ENCODE measurements around the gene PDCD11.
A peak's percentile ranks its signal among the peaks of the same experiment; 100 is the strongest.
"Not testable (repeated sequence)": the region's sequence is repeated elsewhere in the genome, so short reads cannot be mapped to it uniquely, and the experiment has no call there.

PDCD11 gene

GRCh38 chr10:103396067-103396788 lies at the start of gene PDCD11, which contains the start of gene ATP5MK:
TSS of gene PDCD11 (plus strand) at chr10:103396626. CDS start at chr10:103398427, 1,801 bp downstream.
TSS of gene ATP5MK (minus strand) at chr10:103396475. CDS start at chr10:103392457, 4,018 bp downstream.
- DNase-seq (ENCODE audit: low spot score), result peak; percentile 96

- DNase-seq (ENCODE audit: low spot score), result no peak
These were observed 46.3 kb upstream of the PDCD11 start for GRCh38 chr10:103350175-103350516.

- peak; percentile 72 for DNase-seq (ENCODE audit: low spot score)
These were observed 45.7 kb upstream of the PDCD11 start, which contains the start of gene PCGF6 for GRCh38 chr10:103350517-103351260. TSS of gene PCGF6 (minus strand) at chr10:103351140. CDS start at chr10:103351066, 74 bp downstream.

- no peak for DNase-seq (ENCODE audit: low spot score)
These were observed 43.1 kb upstream of the PDCD11 start for GRCh38 chr10:103353281-103353680.

- not testable (repeated sequence) for DNase-seq (ENCODE audit: low spot score)
These were observed 41.9 kb upstream of the PDCD11 start for GRCh38 chr10:103354567-103354966.

GRCh38 chr10:103355906-103356599 lies 40.4 kb upstream of the PDCD11 start:
- no peak for DNase-seq (ENCODE audit: low spot score)

GRCh38 chr10:103359493-103359892 lies 36.9 kb upstream of the PDCD11 start:
- not testable (repeated sequence) for DNase-seq (ENCODE audit: low spot score)

- DNase-seq (ENCODE audit: low spot score), result not testable (repeated sequence)
These were observed 35.6 kb upstream of the PDCD11 start for GRCh38 chr10:103360791-103361190.

GRCh38 chr10:103367379-103367781 lies 29.0 kb upstream of the PDCD11 start:
- DNase-seq (ENCODE audit: low spot score), result no peak

GRCh38 chr10:103367782-103368518 lies 28.5 kb upstream of the PDCD11 start, which contains the start of gene TAF5:
TSS of gene TAF5 (plus strand) at chr10:103367976. CDS start at chr10:103367990, 14 bp downstream.
- peak; percentile 94 for DNase-seq (ENCODE audit: low spot score)

GRCh38 chr10:103373544-103373943 lies 22.9 kb upstream of the PDCD11 start:
- DNase-seq (ENCODE audit: low spot score), result no peak

GRCh38 chr10:103374263-103374662 lies 22.2 kb upstream of the PDCD11 start:
- no peak for DNase-seq (ENCODE audit: low spot score)

- no peak for DNase-seq (ENCODE audit: low spot score)
These were observed 13.7 kb upstream of the PDCD11 start for GRCh38 chr10:103382769-103383168.

GRCh38 chr10:103394180-103394579 lies 2.2 kb upstream of the PDCD11 start:
- no peak for DNase-seq (ENCODE audit: low spot score)

GRCh38 chr10:103395754-103396066 lies 716 bp upstream of the PDCD11 start:
- DNase-seq (ENCODE audit: low spot score), result no peak

GRCh38 chr10:103396789-103397087 lies 312 bp downstream of the PDCD11 start:
- DNase-seq (ENCODE audit: low spot score), result no peak

- no peak for DNase-seq (ENCODE audit: low spot score)
These were observed 882 bp downstream of the PDCD11 start for GRCh38 chr10:103397191-103397825.

- no peak for DNase-seq (ENCODE audit: low spot score)
These were observed 17.1 kb downstream of the PDCD11 start for GRCh38 chr10:103413564-103413963.

- DNase-seq (ENCODE audit: low spot score), result no peak
These were observed 19.2 kb downstream of the PDCD11 start for GRCh38 chr10:103415581-103415980.

GRCh38 chr10:103416436-103417147 lies 20.2 kb downstream of the PDCD11 start:
- peak; percentile 31 for DNase-seq (ENCODE audit: low spot score)

GRCh38 chr10:103417148-103417469 lies 20.7 kb downstream of the PDCD11 start:
- DNase-seq (ENCODE audit: low spot score), result not testable (repeated sequence)

All from globus pallidus (tissue), 1 donor.